HG03025 (cell line): ENCODE data around the gene SMAD3.
"Not testable (repeated sequence)": the region's sequence is repeated elsewhere in the genome, so short reads cannot be mapped to it uniquely, and the experiment has no call there.

Source experiments
- ATAC-seq: cut with Tn5 transposase; IDR thresholded peaks from one replicate; pipeline ENCODE4 v1.9.1; 2021; ENCODE audit warnings: mild to moderate bottlenecking, moderate library complexity; ENCODE audit not compliant: unreplicated experiment, low FRiP score

The SMAD3 gene

DNA sequence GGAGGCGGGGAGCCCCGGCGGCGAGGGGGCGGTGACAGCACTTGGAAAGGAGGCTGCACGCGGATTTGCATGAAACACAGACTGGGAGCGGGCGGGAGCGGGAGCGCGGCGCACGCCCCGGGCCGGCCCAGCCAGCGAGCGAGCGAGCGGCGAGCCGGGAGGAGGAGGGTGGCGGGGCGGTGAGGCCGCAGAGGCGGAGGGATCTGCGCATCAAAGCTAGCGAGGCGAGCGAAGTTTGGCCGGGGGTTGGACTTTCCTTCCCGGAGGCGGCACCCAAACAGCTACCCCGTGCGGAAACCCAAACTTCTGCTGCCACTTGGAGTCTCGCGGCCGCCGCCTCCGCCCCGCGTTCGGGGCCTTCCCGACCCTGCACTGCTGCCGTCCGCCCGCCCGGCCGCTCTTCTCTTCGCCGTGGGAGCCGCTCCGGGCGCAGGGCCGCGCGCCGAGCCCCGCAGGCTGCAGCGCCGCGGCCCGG lies at the start of gene SMAD3:
Gene SMAD3 (plus strand): TSS at position 72 of the 475 bp plus-strand sequence. CDS start 553 bp downstream, outside the sequence.
- peak; percentile 53 for ATAC-seq

DNA sequence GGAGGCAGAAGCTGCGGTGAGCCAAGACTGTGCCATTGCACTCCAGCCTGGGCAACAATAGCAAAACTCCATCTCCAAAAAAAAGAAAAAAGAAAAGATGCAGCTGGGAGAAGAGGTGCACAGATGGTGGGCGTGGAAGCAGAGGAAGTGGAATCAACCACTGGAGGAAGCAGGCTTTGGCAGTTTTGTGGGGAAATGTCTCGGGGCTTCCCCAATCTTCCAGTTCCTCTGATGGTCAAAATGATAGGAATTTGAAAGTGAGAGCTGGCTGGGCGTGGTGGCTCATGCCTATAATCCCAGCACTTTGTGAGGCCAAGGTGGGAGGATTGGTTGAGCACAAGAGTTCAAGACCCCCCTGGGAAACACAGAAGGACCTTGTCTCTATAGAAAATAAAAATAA lies 48.1 kb upstream of the SMAD3 start:
- no peak for ATAC-seq

DNA sequence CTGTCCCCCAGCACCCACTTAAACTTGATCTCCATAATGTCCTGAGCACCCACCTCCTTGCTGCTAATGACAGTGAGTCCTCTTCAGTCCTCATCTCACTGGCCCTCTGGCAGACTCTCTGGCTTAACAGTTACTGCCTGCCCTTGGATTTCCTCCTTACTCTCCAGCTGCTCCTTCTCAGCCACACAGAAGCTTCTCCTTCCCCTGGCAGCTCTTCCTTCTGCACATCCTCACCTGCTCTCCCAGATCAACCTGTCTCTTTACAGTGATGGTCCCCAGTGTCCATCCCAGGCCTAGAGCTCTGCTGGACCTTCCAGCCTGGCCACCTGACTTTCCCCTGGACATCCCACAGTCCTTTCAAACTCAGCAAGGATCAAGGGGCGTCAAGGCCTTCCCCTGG lies 47.4 kb upstream of the SMAD3 start:
- no peak for ATAC-seq

DNA sequence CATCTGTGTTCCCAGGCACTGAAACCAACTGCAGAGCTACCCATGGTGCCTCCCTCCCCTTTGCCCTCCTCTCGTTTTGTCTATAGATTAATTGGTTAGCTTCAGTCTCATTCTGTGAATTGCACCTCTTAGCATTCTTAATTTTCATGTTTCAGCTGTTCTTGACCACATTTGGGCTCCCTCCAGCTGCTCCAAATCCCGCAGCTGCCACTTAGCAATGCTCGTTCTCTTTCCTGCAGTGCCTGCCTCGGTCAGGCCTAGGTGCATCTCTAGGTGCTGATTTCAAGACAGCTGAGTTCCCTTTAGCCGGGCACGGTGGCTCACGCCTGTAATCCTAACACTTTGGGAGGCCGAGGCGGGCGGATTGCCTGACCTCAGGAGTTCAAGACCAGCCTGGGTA lies 47.0 kb upstream of the SMAD3 start:
- no peak for ATAC-seq

DNA sequence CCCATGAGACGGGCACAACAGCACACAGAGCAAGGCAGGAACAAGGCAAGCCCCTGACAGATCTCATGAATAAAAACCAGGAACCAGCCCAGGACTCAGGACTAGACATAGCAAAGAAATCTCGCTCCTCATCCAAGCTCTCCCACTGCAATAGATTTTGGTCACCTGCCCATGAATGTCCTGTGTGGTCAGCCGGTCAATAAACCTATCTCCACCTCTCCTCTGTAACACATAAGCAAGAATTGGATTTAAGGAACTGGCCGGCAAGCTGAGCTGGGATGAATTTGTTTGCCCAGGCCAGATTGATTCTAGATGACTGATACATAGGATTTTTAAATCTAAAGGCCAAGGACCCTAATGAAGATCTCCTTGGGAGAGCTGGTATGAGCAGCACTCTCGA lies 46.3 kb upstream of the SMAD3 start:
- ATAC-seq = no peak

DNA sequence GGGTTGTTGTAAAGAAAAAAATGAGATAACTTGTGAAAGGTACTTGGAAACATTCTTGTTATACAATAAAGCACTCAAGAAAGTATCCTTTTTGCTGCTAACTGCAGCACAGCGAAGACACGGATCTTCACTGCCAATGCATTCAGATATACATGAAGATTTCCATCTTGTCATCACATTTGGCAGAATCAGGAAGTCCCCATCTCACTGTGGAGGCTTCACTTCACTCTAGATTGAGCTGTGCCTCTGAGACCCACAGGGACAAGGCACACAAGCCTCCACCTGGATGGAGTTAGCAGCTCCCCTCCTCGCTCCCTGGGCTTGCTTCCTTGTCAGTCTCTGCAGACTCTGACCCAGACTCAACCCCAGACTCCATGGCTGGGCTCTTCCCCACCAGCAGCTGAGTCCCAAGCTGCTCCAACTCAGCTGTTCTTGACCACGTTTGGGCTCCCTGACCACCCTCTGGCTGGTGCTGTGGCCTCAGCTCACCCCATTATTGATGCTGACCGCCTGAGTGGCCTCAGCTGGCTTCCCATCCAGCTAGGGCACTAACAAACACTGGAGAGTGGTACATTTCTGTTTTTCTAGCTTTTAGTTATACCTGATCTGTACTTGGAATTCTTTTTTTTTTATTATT lies 45.4 kb upstream of the SMAD3 start:
- ATAC-seq = no peak

DNA sequence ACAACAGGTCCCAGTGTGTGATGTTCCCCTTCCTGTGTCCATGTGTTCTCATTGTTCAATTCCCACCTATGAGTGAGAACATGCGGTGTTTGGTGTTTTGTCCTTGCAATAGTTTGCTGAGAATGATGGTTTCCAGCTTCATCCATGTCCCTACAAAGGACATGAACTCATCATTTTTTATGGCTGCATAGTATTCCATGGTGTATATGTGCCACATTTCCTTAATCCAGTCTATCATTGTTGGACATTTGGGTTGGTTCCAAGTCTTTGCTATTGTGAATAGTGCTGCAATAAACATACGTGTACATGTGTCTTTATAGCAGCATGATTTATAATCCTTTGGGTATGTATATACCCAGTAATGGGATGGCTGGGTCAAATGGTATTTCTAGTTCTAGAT lies 44.7 kb upstream of the SMAD3 start:
- not testable (repeated sequence) for ATAC-seq

DNA sequence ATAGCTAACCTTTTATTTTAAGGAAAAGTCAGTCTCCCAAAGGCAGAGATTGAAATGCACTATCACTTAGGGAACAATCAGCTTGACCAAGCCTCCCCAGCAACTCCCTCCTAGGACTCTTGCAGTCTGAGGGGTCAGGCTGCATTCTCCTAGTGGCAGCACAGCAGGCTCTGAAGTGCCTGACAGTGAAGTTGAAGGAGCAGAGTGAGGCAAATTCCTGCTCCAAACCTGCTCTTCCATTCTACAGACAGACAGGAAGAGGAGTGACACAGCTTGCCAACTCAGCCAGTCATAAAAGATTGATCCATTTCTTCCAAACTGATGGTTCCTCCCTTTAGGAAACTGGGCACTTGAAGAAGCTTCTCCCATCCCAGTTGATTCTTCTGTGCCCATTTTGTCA lies 43.9 kb upstream of the SMAD3 start:
- ATAC-seq = no peak

DNA sequence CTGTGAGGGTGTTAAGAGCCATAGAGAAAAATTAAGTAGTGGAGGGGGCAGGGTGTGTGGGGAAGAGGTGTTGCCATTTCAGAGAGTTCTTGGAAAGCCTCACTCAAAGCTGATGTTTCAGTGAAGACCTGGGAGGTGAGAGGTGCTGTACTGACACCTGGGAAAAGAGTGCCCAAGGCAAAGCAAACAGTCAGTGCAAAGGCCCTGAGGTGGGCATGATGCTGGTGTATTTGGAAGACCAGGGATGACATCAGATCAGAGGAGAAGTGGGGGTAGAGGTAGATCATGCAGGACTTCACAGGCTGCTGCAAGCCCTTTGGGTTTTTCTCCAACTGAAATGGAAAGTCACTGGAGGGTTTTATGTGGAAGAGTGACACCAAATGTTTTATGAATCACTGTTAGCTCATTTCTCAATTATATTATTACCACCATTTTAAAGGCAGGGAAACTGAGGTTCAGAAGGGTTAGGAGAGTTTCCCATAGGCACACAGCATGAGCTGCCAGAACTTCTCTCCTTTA lies 42.8 kb upstream of the SMAD3 start:
- no peak for ATAC-seq

DNA sequence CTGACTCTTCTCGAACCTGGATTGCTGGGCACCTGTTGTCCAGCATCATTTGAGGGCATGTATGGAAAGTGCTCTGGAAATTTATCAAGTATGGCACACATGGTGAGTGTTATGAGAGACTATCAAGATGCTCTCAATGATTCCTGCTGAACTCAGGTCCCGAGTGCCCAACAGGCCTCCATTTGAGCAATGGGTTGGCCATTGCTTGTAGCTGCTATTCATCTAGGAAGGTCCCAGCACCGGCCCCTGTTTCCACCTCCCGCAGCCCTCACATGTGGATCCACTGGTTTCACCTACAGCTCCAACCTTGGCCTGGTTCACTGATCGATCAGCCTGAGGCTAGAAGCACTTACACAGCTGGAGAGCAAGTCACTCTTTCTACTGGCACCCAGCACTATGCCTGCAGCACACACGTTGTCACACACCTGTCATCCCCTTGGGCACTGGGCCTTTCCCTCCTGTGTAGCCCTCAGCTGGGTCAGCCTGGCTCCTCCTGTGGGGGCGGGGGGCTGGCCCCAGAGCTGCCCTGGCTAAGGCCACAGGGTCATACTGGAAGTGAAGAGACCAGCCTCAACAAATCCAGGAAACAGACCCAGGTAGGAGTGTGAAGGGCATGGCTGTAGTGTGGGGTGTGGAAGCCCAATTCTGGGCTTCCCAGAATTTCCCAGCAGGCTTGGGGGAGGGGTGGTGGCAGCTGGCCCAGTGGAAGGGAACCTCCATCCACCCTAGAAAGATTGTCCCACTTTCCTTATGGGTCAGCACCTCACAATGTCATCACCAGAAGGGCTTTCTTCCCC lies 41.7 kb upstream of the SMAD3 start:
- no peak for ATAC-seq

DNA sequence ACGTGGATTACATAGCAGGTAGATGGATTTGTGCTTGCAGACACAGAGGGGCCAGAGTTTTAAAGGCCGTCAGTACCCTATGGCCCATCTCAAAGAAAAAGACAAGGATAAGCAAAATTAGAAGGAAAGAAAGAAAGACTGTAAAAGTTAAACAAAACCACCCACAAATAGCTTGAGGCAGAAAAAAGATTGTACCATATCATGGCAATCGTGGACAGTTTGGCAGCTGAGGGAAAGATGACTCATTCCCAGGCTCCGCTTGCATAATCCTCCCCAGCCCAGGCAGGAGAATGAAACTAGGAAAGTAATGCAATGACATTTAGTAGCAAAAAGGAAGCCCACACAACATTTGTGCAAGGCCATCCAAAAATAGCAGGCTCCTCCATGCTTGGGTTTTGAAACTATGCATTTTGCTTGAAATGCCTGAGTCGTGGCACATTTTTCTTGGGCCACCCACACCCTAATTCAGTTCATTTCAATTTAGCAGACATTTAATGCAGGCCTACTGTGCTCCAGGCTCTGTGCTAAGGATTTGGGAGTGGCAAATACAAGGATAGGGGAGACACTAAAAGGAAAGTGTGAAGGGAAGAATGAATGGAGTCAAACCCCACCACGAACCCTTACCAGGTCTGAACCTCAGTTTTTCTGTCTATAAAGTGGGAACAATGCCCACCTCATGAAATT lies 40.9 kb upstream of the SMAD3 start:
- no peak for ATAC-seq

DNA sequence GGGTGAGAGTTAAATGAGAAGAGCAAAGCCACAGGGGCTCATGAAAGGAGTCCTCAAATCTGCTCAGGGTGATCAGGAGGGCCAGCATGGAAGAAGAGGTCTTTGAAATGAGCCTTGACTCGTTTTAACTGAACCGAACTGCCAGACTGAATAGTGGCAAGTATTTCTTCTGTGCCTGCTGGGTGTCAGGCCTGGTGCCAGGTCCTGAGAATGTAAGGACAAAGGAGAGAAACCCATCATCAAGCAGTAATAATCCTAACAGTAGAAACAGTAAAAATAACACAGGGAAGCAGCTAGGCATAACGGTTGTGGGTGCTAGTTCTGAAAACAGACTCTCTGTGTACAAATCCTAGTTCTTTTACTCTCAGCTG lies 40.4 kb upstream of the SMAD3 start:
- ATAC-seq = no peak

DNA sequence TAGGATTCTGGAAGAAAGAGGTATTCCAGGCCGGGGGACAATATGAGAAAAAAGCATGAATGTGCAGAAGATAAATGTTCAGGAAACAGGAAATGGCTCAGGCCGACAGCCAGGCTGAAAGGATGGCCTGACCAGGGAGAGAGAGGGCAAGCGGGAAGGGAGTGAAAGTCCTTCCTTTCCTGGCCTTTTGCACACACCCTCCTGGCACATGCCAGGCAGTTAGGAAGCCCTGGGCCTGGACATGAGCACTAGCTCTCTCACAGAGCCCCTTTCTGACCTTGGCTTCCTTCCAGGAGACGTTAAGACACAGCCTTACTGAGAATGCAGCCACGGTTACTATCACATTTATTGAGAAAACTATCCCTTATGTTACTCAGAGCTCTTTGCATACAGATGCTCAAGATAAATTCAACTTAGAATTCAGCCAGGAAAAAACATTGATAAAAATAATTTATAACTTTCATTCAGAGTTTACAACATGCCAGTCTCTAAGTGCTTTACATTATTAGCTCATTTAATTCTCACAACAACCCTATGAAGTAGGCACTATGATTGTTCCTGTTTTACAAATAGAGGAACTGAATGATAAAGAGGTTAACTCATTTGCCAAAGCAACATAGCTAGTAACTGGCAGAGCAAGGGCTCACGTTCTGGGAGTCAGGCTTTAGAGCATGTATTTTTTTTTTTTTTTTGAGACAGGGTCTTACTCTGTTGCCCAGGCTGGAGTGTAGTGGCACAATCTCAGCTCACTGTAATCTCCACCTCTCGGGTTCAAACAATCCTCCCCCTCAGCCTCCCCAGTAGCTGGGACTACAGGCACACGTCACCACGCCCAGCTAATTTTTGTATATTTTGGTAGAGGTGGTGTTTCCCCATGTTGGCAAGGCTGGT lies 39.4 kb upstream of the SMAD3 start:
- no peak for ATAC-seq

DNA sequence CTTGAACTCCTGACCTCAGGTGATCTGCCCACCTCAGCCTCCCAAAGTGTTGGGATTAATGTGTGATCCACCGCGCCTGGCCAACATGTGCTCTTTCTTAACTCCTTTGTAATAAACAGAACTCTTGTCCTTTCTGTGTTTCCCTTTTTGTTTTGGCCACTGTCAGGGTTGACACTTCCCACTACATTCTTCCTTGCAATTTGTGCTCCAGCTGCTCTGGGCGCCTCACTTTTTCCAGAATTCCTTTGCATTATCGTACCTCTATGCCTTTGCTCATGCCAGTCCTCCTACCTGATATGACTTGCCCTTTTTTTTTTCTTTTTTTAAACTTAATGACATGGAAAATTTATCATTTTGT lies 38.8 kb upstream of the SMAD3 start:
- ATAC-seq = no peak

DNA sequence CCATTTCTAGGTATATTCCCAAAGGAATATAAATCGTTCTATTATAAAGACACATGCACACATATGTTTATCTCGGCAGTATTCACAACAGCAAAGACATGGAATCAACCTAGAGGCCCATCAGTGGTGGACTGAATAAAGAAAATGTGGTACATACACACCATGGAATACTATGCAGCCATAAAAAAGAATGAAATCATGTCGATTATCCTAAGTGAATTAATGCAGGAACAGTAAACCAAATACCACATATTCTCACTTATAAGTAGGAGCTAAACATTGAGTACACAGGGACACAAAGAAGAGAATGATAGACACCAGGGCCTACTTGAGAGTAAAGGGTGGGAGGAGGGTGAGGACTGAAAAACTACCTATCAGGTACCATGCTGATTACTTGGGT lies 37.0 kb upstream of the SMAD3 start:
- not testable (repeated sequence) for ATAC-seq

DNA sequence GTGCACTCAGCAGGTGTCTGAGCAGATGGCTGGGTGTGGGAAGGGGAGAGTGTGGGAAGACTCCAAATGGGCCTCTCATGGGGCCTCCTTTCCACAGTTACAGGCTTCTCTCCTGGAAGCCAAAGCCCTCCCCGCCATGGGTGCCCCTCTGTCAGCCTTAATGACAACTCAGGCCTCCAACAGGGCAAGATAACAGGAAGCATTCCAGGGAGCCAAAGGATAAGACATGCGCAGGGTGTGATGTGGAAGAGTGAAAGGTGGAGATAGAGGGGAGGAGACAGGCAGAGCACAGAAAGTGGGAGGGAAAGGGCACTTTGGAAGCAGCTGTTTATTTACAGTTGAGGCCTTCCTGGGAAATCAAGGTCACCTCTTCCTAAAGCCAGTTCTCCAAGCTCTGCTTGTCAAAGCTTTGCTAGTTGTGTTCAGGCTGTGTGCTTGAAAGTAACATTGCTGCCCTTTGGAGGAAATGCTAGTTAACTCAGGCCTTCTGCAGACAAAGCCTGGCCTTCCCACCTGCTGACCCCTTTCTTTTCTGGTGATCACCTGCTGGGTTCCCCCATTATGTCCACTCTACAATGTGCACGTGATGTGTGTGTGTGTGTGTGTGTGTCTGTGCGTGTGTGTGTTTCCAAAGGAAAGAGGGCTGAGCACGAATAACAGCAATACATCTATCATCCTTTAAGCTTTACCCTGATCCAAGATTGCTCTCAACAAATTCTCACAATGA lies 35.2 kb upstream of the SMAD3 start:
- ATAC-seq = no peak

DNA sequence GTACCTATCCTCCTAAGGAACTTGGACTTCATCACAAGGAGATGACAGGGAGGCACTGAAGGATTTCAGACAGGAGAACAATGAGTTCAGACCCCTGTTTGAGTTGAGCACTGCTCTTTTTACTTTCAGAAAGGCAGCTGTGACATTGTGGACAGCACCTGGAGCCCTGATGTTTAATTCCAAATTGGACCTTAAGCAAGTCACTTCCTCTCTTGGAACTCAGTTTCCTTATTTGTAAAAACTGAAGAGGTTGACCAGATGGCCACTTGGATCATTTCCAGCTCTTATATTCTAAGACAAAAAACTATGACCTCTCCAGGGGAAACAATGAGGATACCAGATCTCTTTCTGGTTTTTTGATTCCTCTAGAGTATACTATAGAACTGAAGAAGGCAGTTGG lies 34.1 kb upstream of the SMAD3 start:
- ATAC-seq = no peak

DNA sequence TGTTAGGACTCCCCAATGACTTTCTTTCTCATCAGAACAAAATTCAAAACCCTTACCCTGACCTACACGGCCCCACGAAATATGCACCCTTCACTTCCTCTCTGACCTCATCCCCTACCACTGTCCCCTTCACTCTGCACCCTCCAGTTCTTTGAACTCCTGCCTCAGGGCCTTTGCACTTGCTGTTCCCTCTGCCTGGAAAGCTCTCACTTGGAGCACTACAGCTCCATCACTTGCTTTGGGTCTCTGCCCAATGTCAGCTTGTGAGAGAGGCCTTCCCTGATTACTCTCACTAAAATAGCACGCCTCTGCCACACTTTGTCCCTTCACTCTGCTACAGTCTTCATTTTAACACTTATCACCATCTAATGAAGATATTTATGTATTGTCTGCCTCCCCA lies 32.8 kb upstream of the SMAD3 start:
- ATAC-seq = no peak

DNA sequence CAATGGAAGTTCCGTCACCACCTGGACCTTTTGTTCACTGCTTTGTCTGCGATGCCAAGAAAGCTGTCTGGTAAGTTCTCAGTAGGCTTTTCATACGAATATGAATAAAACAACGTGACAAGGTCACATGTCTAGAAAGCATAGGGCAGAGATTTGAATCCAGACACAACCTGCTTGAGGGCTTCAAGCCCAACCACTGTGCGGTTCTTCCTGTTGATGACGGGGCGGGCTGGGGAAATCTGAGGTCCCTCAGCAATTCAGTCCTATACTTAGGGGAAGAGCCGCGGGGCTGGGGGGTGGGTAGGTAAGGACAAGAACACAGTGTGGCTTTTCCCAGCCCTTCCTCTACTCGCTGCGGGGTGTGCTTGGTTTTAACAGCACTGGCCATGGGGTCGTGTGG lies 32.4 kb upstream of the SMAD3 start:
- ATAC-seq = no peak

DNA sequence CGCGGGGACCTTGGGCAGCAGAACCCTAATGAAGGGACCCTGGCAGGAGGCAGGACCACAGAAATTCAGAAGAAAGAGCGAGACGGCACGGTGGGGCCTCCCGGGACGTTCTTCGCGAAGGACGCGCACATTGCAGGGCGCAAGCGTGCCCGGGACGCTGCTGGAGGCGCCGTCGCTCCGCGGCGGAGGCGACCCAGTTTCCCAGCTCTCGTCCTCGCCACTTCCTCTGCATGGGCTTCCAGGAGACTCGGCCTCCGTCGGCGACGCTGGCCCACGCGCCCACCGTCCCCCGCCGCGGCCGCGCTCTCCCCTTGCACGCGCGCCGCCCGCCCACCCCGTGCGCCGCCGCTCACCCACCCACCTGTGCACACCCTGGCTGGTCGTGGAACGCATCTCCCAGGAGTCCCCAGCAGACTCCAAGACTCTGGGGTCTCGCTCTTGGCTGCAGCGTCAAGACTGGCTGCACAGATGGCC lies 31.8 kb upstream of the SMAD3 start:
- no peak for ATAC-seq
